Astrocyte of the cerebellum (primary cell): ENCODE results near the gene MMRN1.

Experiments used
- DNase-seq: peaks from one replicate; pipeline ENCODE4 v3.0.0-alpha.2; 2011; ENCODE audit warnings: low read depth
- H3K4me3 ChIP-seq: 2 replicates; pipeline ENCODE4 v1.5.1; 2011; ENCODE audit warnings: mild to moderate bottlenecking, low read depth, low read length, moderate library complexity
- in situ Hi-C: cut with HindIII; loops from 2 replicates; pipeline ENCODE4 v1.10.0; 2017; ENCODE audit warnings: low sequenced_read_pairs
- TF ChIP-seq, protein P1 (sequence below): IDR thresholded peaks from 2 replicates; pipeline ENCODE4 v1.5.1; 2012; ENCODE audit warnings: low read length, low read depth, moderate library complexity, mild to moderate bottlenecking; ENCODE audit errors: missing control alignments

Gene MMRN1

DNA sequence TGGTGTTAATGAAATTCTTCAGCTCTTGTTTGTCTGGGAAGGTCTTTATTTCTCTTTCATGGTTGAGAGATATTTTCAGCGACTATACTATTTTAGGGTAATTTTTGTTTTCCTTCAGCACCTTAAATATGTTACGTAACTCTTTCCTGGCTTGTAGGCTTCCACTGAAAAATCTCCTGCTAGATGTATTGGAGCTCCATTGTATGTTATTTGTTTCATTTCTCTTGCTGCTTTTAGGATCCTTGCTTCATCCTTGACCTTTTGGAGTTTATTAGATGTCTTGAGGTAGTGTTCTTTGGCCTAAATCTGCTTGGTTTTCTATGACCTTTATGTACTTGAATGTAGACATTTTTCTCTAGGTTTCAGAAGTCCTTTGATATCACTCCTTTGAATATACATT lies 93.6 kb downstream of the MMRN1 start:
- TF ChIP-seq, protein P1, sequence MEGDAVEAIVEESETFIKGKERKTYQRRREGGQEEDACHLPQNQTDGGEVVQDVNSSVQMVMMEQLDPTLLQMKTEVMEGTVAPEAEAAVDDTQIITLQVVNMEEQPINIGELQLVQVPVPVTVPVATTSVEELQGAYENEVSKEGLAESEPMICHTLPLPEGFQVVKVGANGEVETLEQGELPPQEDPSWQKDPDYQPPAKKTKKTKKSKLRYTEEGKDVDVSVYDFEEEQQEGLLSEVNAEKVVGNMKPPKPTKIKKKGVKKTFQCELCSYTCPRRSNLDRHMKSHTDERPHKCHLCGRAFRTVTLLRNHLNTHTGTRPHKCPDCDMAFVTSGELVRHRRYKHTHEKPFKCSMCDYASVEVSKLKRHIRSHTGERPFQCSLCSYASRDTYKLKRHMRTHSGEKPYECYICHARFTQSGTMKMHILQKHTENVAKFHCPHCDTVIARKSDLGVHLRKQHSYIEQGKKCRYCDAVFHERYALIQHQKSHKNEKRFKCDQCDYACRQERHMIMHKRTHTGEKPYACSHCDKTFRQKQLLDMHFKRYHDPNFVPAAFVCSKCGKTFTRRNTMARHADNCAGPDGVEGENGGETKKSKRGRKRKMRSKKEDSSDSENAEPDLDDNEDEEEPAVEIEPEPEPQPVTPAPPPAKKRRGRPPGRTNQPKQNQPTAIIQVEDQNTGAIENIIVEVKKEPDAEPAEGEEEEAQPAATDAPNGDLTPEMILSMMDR, result no peak
- no peak overlapping the region for H3K4me3 ChIP-seq
- DNase-seq, result no peak
- in situ Hi-C loops, result no loop called here

GRCh38 chr4:89992744-89993143 lies 98.1 kb downstream of the MMRN1 start:
- TF ChIP-seq, protein P1, result no peak
- H3K4me3 ChIP-seq, result no peak overlapping the region
- no peak for DNase-seq
- in situ Hi-C loops, result no loop called here

DNA sequence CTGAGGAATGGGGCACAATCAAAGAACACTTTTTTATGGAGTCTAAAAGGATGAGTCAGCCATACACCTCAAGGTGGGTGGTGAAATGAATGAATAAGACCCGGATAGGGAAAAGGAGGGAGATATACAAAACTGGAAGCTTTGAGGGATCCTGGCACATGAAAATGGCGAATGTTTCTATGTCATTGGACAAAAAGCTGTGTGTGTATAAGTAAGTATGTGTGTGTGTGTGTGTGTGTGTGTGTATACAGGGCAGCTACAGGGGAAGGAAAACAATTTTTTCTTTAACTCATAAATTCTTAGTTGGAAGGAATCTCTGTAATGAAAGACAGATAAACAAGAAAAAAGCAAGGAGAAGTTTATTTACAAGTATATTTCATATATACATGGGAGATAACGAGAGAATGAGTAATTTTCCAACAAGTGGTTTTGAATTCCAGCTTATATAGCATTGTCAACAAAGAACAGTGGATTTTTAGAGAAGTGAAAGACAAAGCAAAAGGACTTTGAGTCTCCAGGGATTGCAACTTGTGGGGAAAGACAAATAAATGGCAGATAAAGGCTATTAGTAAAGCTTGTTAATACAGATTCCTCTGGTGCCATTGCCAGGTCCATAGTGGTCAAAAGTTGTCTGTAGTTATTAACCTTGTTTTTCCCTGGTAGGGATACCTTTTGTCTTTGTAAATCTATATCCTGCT lies 99.7 kb downstream of the MMRN1 start:
- DNase-seq, result no peak
- in situ Hi-C loops, result no loop called here
- no peak overlapping the region for H3K4me3 ChIP-seq
- TF ChIP-seq, protein P1, result no peak

DNA sequence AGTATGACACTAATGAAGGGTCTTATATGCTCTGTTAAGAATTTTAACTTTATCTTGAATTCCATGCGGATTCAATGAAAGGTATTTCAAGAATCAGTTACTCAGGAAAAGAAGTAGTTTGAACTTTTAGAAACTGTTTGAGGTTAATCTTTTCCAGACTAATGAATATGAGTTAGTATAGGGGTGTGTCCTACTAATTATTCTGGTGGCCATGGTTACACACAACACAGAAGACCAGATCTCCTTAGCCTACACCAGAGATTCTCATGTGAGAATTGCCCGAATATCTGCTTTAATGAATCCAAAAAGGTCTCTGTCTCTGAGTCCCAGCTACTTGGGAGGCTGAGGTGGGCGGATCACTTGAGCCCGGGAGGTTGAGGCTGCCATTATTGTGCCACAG lies 100.4 kb downstream of the MMRN1 start:
- TF ChIP-seq, protein P1, result no peak
- H3K4me3 ChIP-seq, result no peak overlapping the region
- DNase-seq, result no peak
- in situ Hi-C loops, result no loop called here

- DNase-seq, result no peak
- H3K4me3 ChIP-seq, result no peak overlapping the region
- TF ChIP-seq, protein P1, result no peak
- in situ Hi-C loops, result no loop called here
Observed at GRCh38 chr4:89995814-89996213, 101.2 kb downstream of the MMRN1 start.

- TF ChIP-seq, protein P1, result no peak
- DNase-seq, result no peak
- in situ Hi-C loops, result no loop called here
- H3K4me3 ChIP-seq, result no peak overlapping the region
Observed at GRCh38 chr4:89997171-89997704, 102.6 kb downstream of the MMRN1 start.
